ENCODE measurements around the gene BCLAF1. TPM values are rescaled to one million over a fixed set of nuclear protein-coding genes. Genes with fewer than 3 reads are reported as not detected.

BCLAF1 gene
- total and polyA plus RNA-seq, 9 of the 15 experiments (the other 6 are each of a cell fraction or from before 2014, with no cell fraction given): 65.4 to 286 (median 165) TPM

DNA sequence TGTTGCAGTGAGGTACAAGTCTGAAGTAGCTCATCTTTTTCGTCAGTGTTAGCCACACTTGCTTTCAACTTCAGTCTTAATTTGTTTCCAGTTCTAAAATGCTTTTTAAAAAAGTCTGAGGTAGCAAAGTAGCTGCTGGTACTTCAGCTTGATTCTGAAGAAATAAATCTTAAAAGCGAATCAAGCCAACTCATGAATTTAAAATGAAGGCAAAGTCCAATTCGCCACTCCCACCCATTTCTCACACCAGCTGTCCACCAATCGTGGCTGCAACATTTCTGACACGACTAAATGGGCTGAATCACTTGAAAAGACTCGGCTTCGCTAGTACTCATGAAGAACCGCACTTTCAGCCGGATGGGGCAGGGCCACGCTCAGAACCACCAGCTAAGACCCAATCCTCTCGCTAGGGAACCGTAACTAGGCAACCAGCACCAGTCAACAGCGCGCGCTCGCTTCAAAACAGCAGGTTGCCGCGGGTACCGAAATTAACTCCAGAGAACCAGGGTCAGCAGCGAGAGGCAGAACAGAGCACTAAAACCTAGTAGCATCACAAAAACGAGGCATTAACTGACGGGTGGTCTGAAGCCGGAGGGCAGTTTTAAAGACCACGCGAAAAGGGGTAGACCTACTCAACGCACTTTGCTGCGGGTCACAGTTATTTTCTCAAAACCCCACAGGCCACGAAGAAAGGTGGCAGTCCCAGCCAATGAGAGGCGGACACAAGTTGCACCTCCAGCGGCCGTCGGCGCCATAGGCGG, 900 bp downstream of the BCLAF1 start (continued):
- TF ChIP-seq, protein P1, sequence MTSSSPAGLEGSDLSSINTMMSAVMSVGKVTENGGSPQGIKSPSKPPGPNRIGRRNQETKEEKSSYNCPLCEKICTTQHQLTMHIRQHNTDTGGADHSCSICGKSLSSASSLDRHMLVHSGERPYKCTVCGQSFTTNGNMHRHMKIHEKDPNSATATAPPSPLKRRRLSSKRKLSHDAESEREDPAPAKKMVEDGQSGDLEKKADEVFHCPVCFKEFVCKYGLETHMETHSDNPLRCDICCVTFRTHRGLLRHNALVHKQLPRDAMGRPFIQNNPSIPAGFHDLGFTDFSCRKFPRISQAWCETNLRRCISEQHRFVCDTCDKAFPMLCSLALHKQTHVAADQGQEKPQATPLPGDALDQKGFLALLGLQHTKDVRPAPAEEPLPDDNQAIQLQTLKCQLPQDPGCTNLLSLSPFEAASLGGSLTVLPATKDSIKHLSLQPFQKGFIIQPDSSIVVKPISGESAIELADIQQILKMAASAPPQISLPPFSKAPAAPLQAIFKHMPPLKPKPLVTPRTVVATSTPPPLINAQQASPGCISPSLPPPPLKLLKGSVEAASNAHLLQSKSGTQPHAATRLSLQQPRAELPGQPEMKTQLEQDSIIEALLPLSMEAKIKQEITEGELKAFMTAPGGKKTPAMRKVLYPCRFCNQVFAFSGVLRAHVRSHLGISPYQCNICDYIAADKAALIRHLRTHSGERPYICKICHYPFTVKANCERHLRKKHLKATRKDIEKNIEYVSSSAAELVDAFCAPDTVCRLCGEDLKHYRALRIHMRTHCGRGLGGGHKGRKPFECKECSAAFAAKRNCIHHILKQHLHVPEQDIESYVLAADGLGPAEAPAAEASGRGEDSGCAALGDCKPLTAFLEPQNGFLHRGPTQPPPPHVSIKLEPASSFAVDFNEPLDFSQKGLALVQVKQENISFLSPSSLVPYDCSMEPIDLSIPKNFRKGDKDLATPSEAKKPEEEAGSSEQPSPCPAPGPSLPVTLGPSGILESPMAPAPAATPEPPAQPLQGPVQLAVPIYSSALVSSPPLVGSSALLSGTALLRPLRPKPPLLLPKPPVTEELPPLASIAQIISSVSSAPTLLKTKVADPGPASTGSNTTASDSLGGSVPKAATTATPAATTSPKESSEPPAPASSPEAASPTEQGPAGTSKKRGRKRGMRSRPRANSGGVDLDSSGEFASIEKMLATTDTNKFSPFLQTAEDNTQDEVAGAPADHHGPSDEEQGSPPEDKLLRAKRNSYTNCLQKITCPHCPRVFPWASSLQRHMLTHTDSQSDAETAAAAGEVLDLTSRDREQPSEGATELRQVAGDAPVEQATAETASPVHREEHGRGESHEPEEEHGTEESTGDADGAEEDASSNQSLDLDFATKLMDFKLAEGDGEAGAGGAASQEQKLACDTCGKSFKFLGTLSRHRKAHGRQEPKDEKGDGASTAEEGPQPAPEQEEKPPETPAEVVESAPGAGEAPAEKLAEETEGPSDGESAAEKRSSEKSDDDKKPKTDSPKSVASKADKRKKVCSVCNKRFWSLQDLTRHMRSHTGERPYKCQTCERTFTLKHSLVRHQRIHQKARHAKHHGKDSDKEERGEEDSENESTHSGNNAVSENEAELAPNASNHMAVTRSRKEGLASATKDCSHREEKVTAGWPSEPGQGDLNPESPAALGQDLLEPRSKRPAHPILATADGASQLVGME (CRISPR knock-in tag; IDR thresholded peaks at IDR 0.05): peak; percentile 61; the same call in 1 of the 2 replicates
- TF ChIP-seq MYNN (IDR thresholded peaks at IDR 0.05): peak; percentile 95
- TF ChIP-seq MYNN (CRISPR knock-in tag; IDR thresholded peaks at IDR 0.05): no peak
- TF ChIP-seq NBN (IDR thresholded peaks at IDR 0.05; ENCODE audit: low read depth): peak; percentile 31; the same call in 1 of the 2 replicates
- TF ChIP-seq ZNF24 (IDR thresholded peaks at IDR 0.05): 0 out of 2 replicates have a peak, but pooled peaks have one; percentile 22
- TF ChIP-seq CTBP1 (IDR thresholded peaks at IDR 0.05; ENCODE audit: borderline replicate concordance): no peak; the same call in 1 of the 2 replicates
- TF ChIP-seq FOXJ2 (tag; IDR thresholded peaks at IDR 0.05): peak; percentile 99
- TF ChIP-seq CBFA2T2 (conservative IDR thresholded peaks at IDR 0.05): no peak
- TF ChIP-seq FOXA3 (CRISPR knock-in tag; conservative IDR thresholded peaks at IDR 0.05 in 1 of 2, IDR thresholded peaks at IDR 0.05 in 1 of 2): peak; percentile 13 to 76; a peak in 2 of 4 replicates
- no peak for TF ChIP-seq CBX5 (IDR thresholded peaks at IDR 0.05; ENCODE audit: borderline replicate concordance, low read depth)
- TF ChIP-seq TEAD4 (IDR thresholded peaks at IDR 0.05; ENCODE audit: low read length): no peak
- TF ChIP-seq TEAD4 (CRISPR knock-in tag; IDR thresholded peaks at IDR 0.05; ENCODE audit: borderline replicate concordance): 0 out of 2 replicates have a peak, but pooled peaks have one; percentile 60
- TF ChIP-seq, protein P2, sequence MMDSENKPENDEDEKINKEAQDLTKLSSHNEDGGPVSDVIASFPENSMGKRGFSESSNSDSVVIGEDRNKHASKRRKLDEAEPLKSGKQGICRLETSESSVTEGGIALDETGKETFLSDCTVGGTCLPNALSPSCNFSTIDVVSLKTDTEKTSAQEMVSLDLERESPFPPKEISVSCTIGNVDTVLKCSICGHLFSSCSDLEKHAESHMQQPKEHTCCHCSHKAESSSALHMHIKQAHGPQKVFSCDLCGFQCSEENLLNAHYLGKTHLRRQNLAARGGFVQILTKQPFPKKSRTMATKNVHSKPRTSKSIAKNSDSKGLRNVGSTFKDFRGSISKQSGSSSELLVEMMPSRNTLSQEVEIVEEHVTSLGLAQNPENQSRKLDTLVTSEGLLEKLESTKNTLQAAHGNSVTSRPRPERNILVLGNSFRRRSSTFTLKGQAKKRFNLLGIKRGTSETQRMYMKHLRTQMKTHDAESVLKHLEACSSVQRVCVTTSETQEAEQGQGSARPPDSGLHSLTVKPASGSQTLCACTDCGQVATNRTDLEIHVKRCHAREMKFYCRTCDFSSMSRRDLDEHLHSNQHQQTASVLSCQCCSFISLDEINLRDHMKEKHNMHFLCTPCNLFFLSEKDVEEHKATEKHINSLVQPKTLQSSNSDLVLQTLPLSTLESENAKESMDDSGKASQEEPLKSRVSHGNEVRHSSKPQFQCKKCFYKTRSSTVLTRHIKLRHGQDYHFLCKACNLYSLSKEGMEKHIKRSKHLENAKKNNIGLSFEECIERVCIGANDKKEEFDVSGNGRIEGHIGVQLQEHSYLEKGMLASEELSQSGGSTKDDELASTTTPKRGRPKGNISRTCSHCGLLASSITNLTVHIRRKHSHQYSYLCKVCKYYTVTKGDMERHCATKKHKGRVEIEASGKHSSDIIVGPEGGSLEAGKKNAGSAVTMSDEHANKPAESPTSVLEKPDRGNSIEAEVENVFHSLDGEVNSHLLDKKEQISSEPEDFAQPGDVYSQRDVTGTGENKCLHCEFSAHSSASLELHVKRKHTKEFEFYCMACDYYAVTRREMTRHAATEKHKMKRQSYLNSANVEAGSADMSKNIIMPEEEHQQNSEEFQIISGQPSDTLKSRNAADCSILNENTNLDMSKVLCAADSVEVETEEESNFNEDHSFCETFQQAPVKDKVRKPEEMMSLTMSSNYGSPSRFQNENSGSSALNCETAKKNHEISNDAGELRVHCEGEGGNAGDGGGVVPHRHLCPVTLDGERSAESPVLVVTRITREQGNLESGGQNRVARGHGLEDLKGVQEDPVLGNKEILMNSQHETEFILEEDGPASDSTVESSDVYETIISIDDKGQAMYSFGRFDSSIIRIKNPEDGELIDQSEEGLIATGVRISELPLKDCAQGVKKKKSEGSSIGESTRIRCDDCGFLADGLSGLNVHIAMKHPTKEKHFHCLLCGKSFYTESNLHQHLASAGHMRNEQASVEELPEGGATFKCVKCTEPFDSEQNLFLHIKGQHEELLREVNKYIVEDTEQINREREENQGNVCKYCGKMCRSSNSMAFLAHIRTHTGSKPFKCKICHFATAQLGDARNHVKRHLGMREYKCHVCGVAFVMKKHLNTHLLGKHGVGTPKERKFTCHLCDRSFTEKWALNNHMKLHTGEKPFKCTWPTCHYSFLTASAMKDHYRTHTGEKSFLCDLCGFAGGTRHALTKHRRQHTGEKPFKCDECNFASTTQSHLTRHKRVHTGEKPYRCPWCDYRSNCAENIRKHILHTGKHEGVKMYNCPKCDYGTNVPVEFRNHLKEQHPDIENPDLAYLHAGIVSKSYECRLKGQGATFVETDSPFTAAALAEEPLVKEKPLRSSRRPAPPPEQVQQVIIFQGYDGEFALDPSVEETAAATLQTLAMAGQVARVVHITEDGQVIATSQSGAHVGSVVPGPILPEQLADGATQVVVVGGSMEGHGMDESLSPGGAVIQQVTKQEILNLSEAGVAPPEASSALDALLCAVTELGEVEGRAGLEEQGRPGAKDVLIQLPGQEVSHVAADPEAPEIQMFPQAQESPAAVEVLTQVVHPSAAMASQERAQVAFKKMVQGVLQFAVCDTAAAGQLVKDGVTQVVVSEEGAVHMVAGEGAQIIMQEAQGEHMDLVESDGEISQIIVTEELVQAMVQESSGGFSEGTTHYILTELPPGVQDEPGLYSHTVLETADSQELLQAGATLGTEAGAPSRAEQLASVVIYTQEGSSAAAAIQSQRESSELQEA (IDR thresholded peaks at IDR 0.05; ENCODE audit: low read depth): no peak
- no peak for TF ChIP-seq SLC30A9 (CRISPR knock-in tag; IDR thresholded peaks at IDR 0.05)
- TF ChIP-seq ZC3H11A (IDR thresholded peaks at IDR 0.05; ENCODE audit: low read depth, low read length): no peak
